ENCODE data around the gene ZNF785. TPM values are rescaled to one million over a fixed set of nuclear protein-coding genes. Genes with fewer than 3 reads are reported as not detected.

Gene ZNF785
- total and polyA plus RNA-seq, 2 of the 13 experiments (the other 11 are each of a cell fraction or from before 2014, with no cell fraction given) = 0.01 TPM; not detected in 1

DNA sequence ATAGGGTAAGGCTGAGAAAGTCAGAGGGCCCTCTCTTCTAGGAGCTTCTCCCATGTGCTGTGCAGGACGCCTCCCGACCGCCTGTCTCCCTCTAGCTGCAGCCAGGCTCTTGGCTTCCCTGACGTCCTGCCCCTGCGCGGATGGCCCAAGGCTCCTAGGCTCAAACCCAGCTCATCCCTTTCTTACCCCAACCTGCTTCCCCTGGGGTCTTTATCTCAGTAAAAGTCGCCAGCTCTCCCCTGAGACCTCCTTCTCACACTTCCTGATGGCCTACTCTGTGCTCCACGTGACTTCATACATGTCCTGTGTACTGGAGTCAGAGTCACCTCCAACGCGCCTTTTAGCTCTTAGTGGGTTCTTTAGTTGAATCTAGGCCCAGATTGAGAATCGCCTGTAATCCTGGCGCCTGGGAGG is 49.7 kb downstream of the ZNF785 start (continued):
- TF ChIP-seq HINFP (CRISPR knock-in tag; IDR thresholded peaks at IDR 0.05; ENCODE audit: low read depth) = peak; percentile 86; the same call in 1 of the 2 replicates
- peak; percentile 97 for TF ChIP-seq ZNF687 (CRISPR knock-in tag; IDR thresholded peaks at IDR 0.05)
- TF ChIP-seq GLI4 (CRISPR knock-in tag; IDR thresholded peaks at IDR 0.05; ENCODE audit: borderline replicate concordance) = no peak
- TF ChIP-seq MZF1 (CRISPR knock-in tag; IDR thresholded peaks at IDR 0.05; ENCODE audit: borderline replicate concordance) = no peak
- TF ChIP-seq SIN3B (IDR thresholded peaks at IDR 0.05; ENCODE audit: low read length) = 0 out of 2 replicates have a peak, but pooled peaks have one; percentile 32
- TF ChIP-seq, protein P1, sequence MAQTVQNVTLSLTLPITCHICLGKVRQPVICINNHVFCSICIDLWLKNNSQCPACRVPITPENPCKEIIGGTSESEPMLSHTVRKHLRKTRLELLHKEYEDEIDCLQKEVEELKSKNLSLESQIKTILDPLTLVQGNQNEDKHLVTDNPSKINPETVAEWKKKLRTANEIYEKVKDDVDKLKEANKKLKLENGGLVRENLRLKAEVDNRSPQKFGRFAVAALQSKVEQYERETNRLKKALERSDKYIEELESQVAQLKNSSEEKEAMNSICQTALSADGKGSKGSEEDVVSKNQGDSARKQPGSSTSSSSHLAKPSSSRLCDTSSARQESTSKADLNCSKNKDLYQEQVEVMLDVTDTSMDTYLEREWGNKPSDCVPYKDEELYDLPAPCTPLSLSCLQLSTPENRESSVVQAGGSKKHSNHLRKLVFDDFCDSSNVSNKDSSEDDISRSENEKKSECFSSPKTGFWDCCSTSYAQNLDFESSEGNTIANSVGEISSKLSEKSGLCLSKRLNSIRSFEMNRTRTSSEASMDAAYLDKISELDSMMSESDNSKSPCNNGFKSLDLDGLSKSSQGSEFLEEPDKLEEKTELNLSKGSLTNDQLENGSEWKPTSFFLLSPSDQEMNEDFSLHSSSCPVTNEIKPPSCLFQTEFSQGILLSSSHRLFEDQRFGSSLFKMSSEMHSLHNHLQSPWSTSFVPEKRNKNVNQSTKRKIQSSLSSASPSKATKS (CRISPR knock-in tag; IDR thresholded peaks at IDR 0.05) = no peak
- TF ChIP-seq MBNL3 (CRISPR knock-in tag; conservative IDR thresholded peaks at IDR 0.05) = no peak
- peak; percentile 89 for TF ChIP-seq ZNF256 (CRISPR knock-in tag; conservative IDR thresholded peaks at IDR 0.05)
- peak; percentile 78; the same call in 1 of the 2 replicates for TF ChIP-seq FOXC1 (CRISPR knock-in tag; IDR thresholded peaks at IDR 0.05; ENCODE audit: borderline replicate concordance)
- TF ChIP-seq ZNF260 (CRISPR knock-in tag; IDR thresholded peaks at IDR 0.05; ENCODE audit: borderline replicate concordance, low read depth) = no peak
- TF ChIP-seq FOXA1 (IDR thresholded peaks at IDR 0.05) = no peak
- TF ChIP-seq FOXA1 (CRISPR knock-in tag; IDR thresholded peaks at IDR 0.05) = no peak
- TF ChIP-seq GZF1 (CRISPR knock-in tag; IDR thresholded peaks at IDR 0.05) = no peak
- TF ChIP-seq SCMH1 (CRISPR knock-in tag; IDR thresholded peaks at IDR 0.05; ENCODE audit: borderline replicate concordance) = no peak
- 0 out of 2 replicates have a peak, but pooled peaks have one; percentile 48 for TF ChIP-seq ZNF564 (CRISPR knock-in tag; IDR thresholded peaks at IDR 0.05)
- peak; percentile 57; the same call in 1 of the 2 replicates for TF ChIP-seq ZBTB7A (CRISPR knock-in tag; IDR thresholded peaks at IDR 0.05)
- TF ChIP-seq, protein P2, sequence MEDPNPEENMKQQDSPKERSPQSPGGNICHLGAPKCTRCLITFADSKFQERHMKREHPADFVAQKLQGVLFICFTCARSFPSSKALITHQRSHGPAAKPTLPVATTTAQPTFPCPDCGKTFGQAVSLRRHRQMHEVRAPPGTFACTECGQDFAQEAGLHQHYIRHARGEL (CRISPR knock-in tag; IDR thresholded peaks at IDR 0.05) = 0 out of 2 replicates have a peak, but pooled peaks have one; percentile 61
- TF ChIP-seq TMF1 (CRISPR knock-in tag; IDR thresholded peaks at IDR 0.05; ENCODE audit: low read depth) = no peak
- peak; percentile 85 for TF ChIP-seq HOXA3 (CRISPR knock-in tag; IDR thresholded peaks at IDR 0.05)
- TF ChIP-seq, protein P3, sequence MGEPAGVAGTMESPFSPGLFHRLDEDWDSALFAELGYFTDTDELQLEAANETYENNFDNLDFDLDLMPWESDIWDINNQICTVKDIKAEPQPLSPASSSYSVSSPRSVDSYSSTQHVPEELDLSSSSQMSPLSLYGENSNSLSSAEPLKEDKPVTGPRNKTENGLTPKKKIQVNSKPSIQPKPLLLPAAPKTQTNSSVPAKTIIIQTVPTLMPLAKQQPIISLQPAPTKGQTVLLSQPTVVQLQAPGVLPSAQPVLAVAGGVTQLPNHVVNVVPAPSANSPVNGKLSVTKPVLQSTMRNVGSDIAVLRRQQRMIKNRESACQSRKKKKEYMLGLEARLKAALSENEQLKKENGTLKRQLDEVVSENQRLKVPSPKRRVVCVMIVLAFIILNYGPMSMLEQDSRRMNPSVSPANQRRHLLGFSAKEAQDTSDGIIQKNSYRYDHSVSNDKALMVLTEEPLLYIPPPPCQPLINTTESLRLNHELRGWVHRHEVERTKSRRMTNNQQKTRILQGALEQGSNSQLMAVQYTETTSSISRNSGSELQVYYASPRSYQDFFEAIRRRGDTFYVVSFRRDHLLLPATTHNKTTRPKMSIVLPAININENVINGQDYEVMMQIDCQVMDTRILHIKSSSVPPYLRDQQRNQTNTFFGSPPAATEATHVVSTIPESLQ (CRISPR knock-in tag; conservative IDR thresholded peaks at IDR 0.05) = no peak
- TF ChIP-seq ATF7 (IDR thresholded peaks at IDR 0.05) = no peak
- no peak for TF ChIP-seq ATF7 (CRISPR knock-in tag; IDR thresholded peaks at IDR 0.05)
